ENCODE measurements around the gene GOLGA6D. TPM values are rescaled to one million over a fixed set of nuclear protein-coding genes. Genes with fewer than 3 reads are reported as not detected.
"Not testable (repeated sequence)": the region's sequence is repeated elsewhere in the genome, so short reads cannot be mapped to it uniquely, and the experiment has no call there.

The GOLGA6D gene
- total RNA-seq, 1 experiment from 2014 or later, result 0.35 TPM

- H3K4me1 ChIP-seq (ENCODE audit: insufficient read depth, low read length); H2BK20ac ChIP-seq (ENCODE audit: low read depth, low read length, poor library complexity, severe bottlenecking); H4K5ac ChIP-seq (ENCODE audit: insufficient read length, low read depth, low read length); H3K79me2 ChIP-seq (ENCODE audit: insufficient read depth, low read length); DNase-seq; H2BK5ac ChIP-seq (ENCODE audit: insufficient read length, low read length); H3K14ac ChIP-seq (ENCODE audit: insufficient read depth, low read length); H2AFZ ChIP-seq (ENCODE audit: low read length); H2BK15ac ChIP-seq (ENCODE audit: low read depth, low read length); H2BK120ac ChIP-seq (ENCODE audit: low read depth, low read length, poor library complexity, severe bottlenecking); H3K4me1 Mint-ChIP-seq; H3K23ac ChIP-seq (ENCODE audit: insufficient read length, low read depth, low read length); H3K18ac ChIP-seq (ENCODE audit: insufficient read length, low read depth, low read length); H3K79me1 ChIP-seq (ENCODE audit: insufficient read depth, low read depth, low read length, poor library complexity, severe bottlenecking); H3K56ac ChIP-seq (ENCODE audit: insufficient read length, low read depth, low read length); H3K27me3 Mint-ChIP-seq (ENCODE audit: low read depth); H3K9me3 ChIP-seq (ENCODE audit: control insufficient read depth, low read depth, low read length); H4K20me1 ChIP-seq (ENCODE audit: control insufficient read depth, insufficient read depth, insufficient read length); H3T11ph ChIP-seq (ENCODE audit: low read length); H3K27me3 ChIP-seq (ENCODE audit: insufficient read depth, low read length); H2BK12ac ChIP-seq (ENCODE audit: insufficient read length, low read depth, low read length); H3K4ac ChIP-seq (ENCODE audit: low read depth, low read length); H4K91ac ChIP-seq (ENCODE audit: insufficient read length, low read depth, low read length); H3K27ac ChIP-seq (ENCODE audit: insufficient read length, low read depth, low read length); H3K27ac Mint-ChIP-seq; H3K4me3 Mint-ChIP-seq; H3K9ac ChIP-seq (ENCODE audit: extremely low read depth, insufficient read length, low read length); H4K8ac ChIP-seq (replicated peaks; ENCODE audit: insufficient read length, low read depth, low read length); H3K36me3 Mint-ChIP-seq (ENCODE audit: insufficient read depth in 1 of 3, low read depth in 3 of 3); H3K9me3 Mint-ChIP-seq; H2AK5ac ChIP-seq (ENCODE audit: insufficient read length, low read length); H3K4me2 ChIP-seq (ENCODE audit: insufficient read depth, insufficient read length, low read length); H3K23me2 ChIP-seq (ENCODE audit: insufficient read length, low read depth, low read length, poor library complexity, severe bottlenecking): not testable (repeated sequence)
- no CpG with 5 or more reads among the region's 16 CpGs for WGBS (ENCODE audit: extremely low coverage, insufficient read length, low lambda C conversion rate)
Measured at GRCh38 chr15:75258620-75259343, 23.9 kb upstream of the GOLGA6D start.

GRCh38 chr15:75259873-75260272, 22.8 kb upstream of the GOLGA6D start:
- H3K79me1 ChIP-seq (ENCODE audit: insufficient read depth, low read depth, low read length, poor library complexity, severe bottlenecking); H2BK15ac ChIP-seq (ENCODE audit: low read depth, low read length); H3K27me3 Mint-ChIP-seq (ENCODE audit: low read depth); H3K27me3 ChIP-seq (ENCODE audit: insufficient read depth, low read length); H3K23me2 ChIP-seq (ENCODE audit: insufficient read length, low read depth, low read length, poor library complexity, severe bottlenecking); H3K56ac ChIP-seq (ENCODE audit: insufficient read length, low read depth, low read length); H3K4me3 Mint-ChIP-seq; H4K8ac ChIP-seq (replicated peaks; ENCODE audit: insufficient read length, low read depth, low read length); H3K4me1 ChIP-seq (ENCODE audit: insufficient read depth, low read length); H3K14ac ChIP-seq (ENCODE audit: insufficient read depth, low read length); H3K18ac ChIP-seq (ENCODE audit: insufficient read length, low read depth, low read length); H4K5ac ChIP-seq (ENCODE audit: insufficient read length, low read depth, low read length); H3K9me3 Mint-ChIP-seq; H3T11ph ChIP-seq (ENCODE audit: low read length); H4K20me1 ChIP-seq (ENCODE audit: control insufficient read depth, insufficient read depth, insufficient read length); H3K27ac Mint-ChIP-seq; H3K9me3 ChIP-seq (ENCODE audit: control insufficient read depth, low read depth, low read length); H3K27ac ChIP-seq (ENCODE audit: insufficient read length, low read depth, low read length); H3K4me1 Mint-ChIP-seq; H3K9ac ChIP-seq (ENCODE audit: extremely low read depth, insufficient read length, low read length); H2BK120ac ChIP-seq (ENCODE audit: low read depth, low read length, poor library complexity, severe bottlenecking); H2AK5ac ChIP-seq (ENCODE audit: insufficient read length, low read length); H3K36me3 Mint-ChIP-seq (ENCODE audit: insufficient read depth in 1 of 3, low read depth in 3 of 3); H3K4ac ChIP-seq (ENCODE audit: low read depth, low read length); H2BK5ac ChIP-seq (ENCODE audit: insufficient read length, low read length); H4K91ac ChIP-seq (ENCODE audit: insufficient read length, low read depth, low read length); H3K79me2 ChIP-seq (ENCODE audit: insufficient read depth, low read length); H2BK20ac ChIP-seq (ENCODE audit: low read depth, low read length, poor library complexity, severe bottlenecking); DNase-seq; H3K23ac ChIP-seq (ENCODE audit: insufficient read length, low read depth, low read length); H3K4me2 ChIP-seq (ENCODE audit: insufficient read depth, insufficient read length, low read length); H2BK12ac ChIP-seq (ENCODE audit: insufficient read length, low read depth, low read length); H2AFZ ChIP-seq (ENCODE audit: low read length): not testable (repeated sequence)
- WGBS (ENCODE audit: extremely low coverage, insufficient read length, low lambda C conversion rate), result no CpG with 5 or more reads among the region's 3 CpGs

Data from H9 (cell line).